Activated CD4-positive, alpha-beta T cell treated with anti-CD3 and anti-CD28 coated beads, Interleukin-2, Interleukin-4, amounts not matched to agents 100 ng/mL and 50 ng/mL, durations not matched to agents 16 hours and 8 hours (primary cell): ENCODE data around the gene PRKN.
"Not testable (repeated sequence)": the region's sequence is repeated elsewhere in the genome, so short reads cannot be mapped to it uniquely, and the experiment has no call there.

Experiments
- DNase-seq: peaks from one replicate; pipeline ENCODE4 v3.0.0-alpha.2; 2020; ENCODE audit warnings: low spot score

PRKN gene

DNA sequence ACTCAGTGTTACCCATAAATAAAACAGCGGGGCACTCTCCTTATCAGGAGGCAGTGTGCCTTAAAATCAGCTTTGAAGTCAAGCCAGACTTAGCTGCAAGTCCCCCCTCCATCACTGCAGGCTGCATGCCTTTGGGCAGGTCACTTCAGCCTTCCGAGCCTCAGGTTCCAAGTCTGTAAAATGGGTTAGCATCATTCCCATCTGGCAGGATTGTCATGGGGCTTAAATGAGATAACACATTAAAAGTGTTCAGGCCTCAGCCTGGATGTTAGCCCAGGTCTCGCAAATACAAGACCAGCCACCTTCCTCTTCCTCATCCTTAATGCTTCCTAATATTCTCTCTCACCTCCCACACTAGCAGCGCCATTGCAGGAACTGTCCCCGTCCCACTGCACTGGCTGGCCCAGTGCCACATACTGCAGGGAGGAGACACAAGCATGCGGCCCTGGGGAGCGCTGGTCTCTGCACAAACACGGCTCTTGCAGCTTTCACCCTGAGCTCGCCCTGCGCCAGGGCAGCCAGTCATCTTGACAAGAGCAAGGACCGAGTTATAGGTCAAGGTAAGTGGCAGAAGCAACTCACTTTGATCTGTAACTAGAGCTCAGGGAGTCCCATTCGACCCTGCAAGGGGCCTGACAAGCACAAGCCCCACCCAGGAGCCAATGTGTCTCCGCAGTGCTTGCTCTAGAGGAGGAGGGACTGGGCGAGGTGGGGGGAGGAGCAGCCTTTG, 889.1 kb downstream of the PRKN start:
- no peak for DNase-seq

DNA sequence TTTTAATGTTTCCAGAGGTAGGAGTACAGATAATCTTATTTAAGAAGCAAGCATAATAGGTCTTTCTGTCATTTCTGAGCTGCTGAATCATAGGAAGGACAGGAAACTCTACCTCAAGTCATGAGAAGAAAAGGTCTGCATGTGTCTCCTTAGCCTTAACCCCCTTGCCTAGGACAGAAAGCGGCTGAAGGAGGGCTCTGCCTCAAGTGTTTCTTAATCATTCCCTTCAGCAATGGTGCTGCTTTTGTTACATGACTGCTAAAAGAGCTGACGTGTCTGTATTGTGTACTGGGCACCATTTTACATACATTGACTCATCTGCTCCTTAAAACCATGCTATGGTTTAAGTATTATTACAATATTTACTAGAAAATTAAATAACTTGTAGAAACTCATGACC, 889.7 kb downstream of the PRKN start:
- DNase-seq = no peak

DNA sequence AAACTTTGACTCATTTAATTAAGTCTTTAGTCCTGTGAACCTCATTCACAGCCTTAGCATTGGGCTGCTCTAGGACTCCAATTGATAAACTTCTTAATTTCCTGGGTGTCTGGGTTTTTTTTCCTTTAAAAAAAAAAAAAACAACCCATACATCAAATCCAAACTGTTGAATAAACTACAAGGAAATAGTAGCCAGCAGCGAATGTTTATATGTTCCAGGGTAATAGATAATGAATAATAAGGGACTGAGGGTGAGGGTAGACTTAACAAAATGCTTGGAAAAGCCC, 890.2 kb downstream of the PRKN start:
- no peak for DNase-seq

DNA sequence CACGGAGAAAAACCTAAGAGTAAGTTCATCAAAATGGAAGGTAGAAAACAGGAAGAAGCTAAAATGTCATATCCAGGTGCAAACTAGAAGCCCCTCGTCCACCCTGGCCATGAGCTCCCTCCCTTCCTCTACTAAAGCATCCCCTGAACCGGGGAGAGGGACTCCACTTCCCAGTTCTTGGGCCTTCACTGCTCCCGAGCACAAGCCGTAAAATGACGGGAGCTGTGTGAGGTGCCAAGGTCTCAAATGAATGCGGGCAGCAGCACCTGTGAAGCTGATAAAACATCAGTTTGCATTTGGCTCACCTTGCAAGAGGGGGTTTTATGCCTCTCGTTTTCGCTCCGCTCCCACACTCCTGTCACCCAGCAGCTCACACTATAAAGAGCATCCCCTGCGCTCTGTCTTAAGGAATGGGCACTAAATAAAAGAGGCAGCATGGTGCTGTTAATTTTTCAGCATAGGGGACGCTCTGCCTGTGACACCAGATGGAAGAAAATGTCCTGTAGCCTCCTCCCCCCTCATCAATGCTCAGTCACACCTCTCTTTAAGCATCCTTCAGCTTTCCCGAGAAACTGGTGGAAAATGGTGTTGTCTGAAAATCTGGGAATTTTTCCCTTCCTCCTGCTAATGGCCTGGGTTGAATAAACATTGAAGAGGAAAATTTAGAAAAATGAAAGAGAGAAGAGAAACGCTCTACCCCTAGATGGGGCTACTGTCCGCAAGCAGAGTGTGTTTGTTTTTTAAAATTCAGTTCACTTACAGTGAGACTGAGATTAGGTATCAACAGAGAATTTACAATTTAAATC, 890.7 kb downstream of the PRKN start:
- DNase-seq = no peak

DNA sequence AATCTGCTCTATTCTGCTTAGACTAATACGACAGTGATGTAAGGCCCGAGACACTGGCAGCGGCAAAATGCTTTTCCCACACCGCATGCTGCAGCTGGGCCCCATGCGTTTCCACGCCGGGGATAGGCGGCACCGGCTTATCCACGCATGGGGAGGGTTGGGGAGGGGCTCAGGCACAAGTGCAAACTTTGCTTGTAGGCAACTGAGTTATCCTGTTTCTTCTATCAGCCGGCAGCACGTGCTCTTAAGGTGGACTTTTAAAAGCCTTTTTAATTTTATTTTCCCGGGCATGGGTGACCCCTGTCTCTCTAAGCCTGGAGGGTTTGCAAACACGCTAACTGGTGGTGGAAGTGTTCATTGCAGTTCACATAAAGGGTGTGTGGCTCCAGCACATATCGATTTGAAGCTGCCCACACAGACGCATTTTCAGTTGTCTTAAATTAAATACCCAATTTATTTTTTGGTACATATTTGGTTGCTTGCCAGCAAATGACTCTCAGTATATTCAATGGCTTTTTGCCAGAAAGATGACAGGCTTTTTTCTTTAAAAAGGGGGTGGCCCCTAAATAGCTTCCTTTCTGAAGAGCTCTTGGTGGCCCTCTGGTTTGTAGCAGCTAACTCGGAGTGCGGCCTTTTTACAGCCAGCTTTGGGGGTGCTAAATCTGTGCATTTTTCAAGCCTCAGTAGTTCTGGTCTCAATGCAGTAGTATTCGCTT, 891.9 kb downstream of the PRKN start:
- no peak for DNase-seq

DNA sequence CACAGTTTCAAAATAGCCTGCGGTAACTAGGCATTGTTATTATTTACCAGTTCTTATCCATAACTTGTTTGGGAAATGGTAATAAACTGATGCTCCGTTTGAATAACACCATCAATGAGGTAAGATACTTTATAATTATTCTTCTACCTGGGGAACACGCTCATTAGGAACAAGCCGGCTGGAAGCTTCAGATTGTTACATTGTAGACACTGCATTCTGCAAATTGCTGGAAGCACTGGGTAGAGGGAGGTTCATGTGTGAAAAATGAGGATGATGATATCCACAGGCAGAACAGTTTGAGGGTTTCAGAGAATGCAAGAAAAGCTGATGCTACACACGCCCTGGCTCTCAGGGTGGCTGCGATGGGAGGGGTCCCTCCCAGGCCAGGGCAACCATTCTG, 893.1 kb downstream of the PRKN start:
- no peak for DNase-seq

DNA sequence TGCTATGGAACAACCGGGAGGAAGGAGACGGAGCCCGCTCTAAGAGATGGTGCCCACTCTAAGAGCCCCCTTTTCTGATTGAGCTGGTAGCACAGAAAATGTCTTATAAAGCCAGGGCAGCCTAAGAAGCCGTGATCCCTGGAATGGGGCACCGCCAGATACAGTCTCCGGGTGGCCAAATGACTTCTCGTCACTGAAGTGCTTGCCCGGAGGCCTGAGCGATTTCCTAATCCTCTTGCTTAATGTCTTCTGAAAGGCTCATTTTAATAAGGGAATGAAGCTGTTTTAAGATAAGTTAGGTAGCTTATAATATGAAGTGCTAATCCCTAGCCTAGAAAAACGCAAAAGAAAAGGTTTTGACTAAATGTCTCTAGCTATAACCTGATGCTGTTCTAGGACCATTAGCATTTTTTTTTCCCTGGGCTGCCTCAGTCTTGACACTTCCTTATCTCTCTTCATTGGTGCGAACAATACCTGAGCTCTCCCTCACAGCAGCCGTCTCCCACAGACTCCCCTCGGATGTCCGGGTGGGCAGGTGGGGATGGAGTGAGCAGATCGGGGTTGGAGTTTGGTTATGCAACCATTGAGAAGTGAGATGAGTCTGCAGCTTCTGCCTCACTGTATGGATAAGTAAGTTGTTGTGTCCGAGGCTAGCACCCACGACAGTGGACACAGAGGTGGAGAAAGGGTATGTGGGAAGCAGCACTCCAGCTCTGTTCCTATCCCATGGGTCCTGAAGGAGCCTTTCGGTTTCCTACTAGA, 894.3 kb downstream of the PRKN start:
- no peak for DNase-seq

DNA sequence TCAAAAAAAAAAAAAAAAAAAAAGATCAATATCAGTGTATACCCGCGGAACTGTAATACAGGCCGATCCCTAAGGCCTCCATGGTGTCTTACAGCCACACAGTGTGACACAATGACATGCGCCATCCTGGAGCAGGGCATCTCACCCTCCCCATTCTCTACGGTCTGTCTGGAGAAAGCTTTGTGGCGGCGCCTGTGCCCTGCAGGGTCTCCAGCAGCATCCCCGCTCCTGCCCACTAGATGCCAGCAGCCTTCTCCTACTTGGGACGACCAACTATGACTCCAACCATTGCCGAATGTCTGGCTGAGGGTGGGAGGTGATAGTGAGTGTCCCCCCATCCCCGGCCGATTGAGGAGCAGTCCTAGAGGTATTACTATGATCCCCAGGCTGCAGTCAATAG, 894.9 kb downstream of the PRKN start:
- DNase-seq = no peak

DNA sequence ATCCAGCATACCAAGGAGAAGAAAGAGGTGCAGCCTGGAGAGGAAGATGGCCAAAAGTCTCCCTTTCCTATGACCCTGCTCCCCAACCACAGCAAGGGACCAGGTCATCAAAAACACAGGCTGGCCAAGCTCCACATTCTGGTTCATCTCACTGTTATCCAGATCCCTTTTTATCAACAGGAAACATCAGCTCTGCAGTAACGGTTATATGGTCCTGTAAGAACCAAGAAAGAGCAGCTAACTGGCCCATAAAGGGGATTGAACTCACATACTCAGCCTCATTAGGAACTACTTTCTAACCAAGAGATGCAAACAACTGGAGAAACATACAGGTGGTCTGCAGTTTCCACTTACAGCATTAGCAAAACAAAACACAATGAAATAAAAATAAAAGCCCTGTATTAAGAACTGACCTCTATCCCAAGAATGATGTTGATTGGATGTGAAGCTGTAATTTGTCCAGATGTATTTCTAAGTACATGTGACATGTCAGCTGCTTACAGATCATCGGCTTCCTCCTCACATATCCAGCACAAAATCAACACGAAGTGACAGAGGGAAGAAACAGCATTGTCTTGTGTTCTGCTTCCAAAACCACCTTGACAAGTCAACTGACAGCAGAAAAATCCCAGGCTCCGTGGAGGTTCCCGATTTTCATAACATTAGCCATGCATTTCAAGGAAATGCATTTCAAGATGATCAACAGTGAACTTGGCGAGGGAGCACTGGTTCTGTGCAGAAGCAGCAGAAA, 896.5 kb downstream of the PRKN start:
- no peak for DNase-seq

DNA sequence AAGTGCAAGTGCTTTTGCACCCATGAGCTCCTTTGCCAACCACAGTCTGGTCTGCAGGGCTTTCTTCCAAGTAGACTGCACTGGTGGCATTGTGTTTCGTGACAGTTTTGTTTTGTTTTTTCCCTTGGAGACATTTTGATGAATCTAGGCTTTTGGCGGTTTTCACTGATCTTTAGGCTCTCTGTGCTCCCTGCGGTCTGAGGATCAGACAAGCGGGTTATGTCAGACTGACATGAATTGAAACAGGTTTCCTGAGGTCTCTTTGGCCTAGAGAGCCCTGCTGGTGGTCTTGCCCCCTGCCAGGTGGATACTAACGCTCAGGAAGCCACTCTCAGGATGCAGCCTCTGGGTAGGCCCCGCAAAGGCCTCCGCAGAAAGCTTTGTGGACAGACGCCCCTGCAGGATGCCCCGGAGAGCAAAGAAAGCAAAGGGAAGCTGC, 898.3 kb downstream of the PRKN start:
- DNase-seq = no peak

DNA sequence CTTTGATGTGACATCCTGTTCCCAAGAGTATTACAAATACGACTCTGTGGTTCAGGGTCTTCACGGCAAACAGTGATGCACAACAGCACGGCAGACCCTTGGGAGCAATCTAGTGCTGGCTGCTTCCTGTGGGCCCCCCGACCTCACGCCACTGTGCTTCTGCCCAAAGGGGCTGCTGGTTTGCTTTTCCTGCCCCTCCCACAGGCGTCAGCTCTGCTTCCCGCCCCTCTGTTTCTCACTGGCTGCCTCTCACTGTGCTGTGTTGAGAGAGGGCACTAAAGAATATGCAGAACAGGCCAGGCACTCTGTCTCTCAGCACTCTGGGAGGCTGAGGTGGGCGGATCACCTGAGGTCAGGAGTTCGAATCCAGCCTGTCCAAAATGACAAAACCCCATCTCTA, 899.2 kb downstream of the PRKN start:
- no peak for DNase-seq

DNA sequence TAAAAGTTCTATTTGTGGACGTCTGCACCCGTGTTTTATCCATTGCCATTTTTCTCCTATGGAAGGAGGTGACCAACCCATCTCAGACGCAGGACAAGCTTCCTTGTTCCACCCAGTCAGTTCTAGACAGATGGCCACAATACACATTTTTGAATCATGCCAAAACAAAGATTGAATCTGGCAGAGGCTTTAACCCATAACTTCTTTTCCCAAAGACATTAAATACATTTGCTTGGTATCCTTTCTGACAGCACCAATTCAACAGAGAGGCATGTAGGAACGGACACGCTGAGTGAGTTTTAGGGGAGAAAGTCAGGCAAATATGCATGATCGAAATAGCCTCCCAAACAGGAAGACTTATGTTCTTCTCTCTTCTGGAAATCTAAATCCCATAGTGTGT, 901.1 kb downstream of the PRKN start:
- no peak for DNase-seq

DNA sequence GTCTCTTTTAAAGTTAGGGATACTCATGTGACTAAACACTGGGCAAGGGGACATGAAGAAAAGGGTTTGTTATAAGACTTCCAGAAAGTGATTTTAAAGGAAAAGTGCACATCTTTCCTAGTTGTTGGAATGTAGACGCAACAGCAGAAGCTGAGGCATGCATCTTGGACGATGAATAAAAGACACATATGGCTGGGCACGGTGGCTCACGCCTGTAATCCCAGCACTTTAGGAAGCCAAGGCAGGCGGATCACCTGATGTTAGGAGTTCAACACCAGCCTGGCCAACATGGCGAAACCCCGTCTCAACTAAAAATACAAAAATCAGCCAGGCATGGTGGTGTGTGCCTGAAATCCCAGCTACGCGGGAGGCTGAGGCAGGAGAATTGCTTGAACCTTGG, 905.4 kb downstream of the PRKN start:
- DNase-seq = not testable (repeated sequence)

DNA sequence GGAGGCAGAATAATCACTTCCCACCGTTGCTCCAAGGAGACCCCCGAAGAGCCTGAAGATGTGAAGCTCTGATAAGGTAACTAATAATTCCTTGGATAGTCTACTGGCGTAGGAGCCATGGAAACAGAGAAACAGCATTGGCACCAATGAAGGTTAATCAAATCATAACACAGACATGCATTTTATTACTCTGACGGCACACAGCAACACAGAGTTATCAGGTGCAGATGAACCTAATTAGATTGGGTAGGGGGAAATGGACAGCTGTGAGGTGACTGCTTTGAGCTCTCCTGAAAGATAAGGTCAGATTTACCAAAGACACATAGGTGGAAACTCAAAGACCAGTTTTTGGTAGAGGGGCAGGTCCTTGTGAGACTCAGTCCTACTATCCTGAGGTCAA, 909.7 kb downstream of the PRKN start:
- no peak for DNase-seq

DNA sequence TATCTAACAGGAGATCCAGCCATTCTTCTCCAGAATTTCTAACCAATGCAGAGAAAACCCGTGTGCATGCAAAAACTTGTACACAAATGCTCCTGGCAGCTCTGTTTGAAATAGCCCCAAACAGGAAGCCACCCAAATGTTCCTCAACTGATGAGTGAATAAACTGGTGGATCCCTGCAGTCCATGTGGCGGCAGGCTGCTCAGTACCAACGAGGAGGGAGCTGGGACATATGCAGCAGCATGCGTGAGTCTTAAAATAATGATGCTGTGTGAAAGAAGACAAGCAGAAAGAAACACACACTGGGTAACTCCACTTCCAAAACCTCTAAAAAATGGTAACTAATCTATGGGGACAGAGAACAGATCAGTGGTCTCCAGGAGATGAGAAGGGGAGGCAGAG, 911.6 kb downstream of the PRKN start:
- DNase-seq = no peak

DNA sequence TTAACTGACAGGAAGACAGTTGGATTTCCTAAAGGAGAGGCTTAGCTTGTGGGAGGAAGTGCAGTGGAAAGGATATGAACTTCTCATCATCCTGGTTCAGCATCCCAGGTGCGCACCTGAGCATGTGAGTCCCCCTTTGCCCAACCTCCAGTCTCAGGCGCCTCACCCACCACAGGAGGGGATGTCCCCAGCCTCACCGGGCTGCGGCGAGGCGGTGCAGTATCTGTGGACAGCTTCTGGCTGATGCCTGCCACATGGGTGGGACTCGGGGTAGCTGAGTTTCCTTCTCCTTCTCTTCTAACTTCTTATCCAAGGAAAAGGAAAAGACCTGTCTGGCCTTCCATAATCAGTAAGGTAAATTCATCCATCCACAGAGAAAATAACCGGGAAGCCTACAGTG, 914.4 kb downstream of the PRKN start:
- DNase-seq = no peak

DNA sequence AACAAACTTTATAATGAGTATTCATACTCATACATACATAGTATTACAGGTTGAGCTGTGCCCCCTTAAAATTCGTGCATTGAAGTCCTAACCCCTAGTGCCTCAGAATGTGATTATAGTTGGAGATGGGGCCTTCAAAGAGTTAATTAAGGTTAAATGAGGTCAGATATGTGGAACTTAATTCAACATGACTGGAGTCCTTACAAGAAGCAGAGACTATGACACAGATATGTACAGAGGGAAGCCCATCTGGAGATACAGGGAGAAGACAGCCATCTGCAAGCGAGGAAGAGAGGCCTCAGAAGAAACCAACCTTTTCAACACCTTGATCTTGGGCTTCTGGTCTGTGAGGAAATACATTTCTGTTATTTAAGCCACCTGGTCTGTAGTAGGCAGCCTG, 917.6 kb downstream of the PRKN start:
- DNase-seq = no peak

DNA sequence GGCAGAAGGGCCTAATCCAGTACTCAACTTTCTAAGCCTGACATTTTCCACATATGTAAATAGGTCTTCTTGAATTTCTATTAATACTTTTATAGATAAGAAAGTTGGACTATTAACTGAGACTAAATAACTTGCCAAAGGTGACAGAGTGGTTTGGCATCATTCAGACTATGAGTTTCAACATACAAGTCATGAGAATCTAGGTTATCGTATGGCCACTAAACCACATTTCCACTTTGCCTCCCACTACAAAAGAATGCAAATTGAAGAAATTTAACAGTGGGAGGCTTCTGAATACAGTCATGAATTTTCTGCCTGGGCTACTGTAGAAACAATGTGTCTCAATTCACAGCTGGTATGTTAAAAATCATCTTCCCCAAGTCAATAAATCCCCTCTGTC, 922.7 kb downstream of the PRKN start:
- no peak for DNase-seq

DNA sequence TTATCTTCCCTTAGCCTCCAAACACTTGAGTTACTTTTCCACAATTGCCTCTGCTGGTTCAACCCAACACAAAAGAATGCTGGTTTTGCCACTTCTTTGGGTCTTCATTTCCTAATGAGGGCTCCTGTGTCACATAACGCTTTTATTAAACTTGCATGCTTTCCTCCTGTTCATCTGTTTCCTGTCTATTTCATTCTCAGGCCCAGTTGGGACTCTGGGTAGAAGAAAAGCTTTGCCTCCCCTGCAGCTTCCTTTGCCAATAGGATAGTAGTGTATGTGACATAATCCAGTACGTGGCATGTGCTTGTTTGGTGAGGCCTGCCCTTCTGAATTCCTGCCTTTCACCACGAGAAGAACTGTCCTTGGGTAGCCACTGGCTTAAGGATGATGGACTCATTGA, 924.4 kb downstream of the PRKN start:
- no peak for DNase-seq

DNA sequence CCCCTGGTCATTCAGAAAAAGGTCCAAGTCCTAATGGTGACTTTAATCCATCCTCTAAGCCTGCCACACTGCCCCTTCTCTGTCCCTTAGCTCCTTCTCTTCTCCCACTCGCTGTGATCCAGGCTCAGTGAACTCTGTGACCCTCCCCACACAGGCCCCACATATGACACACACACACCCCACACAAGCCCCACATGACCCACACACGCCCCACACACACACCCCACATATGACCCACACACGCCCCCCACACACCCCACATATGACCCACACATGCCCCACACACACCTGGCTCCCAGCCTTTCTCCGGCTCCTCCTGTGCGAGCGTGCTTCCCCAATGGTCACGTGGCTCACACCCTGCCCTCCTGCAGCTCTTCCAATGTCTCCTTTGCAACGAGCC, 925.3 kb downstream of the PRKN start:
- DNase-seq = no peak

DNA sequence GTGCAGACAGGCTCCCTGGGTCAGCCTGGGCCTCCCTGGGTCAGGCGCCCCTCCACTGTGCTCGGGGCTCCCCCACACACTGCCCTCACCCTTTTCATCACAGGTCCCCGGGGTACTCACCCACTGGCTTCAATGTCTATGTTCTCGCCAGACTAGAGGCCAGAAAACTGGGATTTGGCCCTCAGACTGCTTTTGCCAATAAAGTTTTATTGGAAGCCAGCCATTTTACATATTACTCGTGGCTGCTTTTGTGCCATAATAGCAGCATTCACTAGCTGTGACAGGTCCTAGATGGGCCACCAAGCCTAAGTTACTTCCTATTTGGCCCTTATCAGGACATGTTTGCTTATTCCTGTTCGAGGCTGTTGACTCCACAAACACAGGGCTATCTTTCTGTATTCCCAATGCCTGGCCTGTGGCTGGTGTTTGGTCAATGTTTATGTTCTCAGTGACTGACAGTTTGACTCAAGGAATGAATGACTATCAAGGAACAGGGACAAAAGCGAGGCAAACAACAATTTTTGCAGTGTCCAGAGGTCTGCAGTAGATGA, 928.6 kb downstream of the PRKN start:
- no peak for DNase-seq

DNA sequence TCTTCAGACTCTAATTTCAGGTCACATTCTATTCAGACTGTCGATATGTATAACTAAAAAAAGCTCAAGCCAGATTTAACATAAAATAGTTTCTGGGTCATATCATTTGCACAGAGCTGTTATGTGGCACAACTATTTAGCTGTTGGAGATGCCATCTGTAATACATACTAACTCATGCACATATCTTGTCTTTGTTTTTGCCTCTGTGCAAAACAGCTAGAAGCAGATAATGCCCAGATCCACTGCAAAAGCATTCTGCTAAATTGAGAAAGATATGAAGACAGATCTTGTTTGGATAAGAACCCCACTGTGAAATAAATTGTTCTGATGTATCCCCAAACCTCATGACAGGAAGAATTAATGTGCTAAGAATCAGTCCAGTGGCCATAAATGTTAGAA, 930.9 kb downstream of the PRKN start:
- no peak for DNase-seq
